Measurements from ENCODE around the gene PTPRT. TPM values are rescaled to one million over a fixed set of nuclear protein-coding genes. Genes with fewer than 3 reads are reported as not detected.

Gene PTPRT
- total RNA-seq, 2 donors from 2014 or later, result 0.11 to 0.35 TPM

- Histone ChIP-seq H3K4me1 (no peaks in the 10 kb centered on the region), H3K27ac (no peak overlapping the region), H3K27me3 (no peaks in the 10 kb centered on the region), H3K4me3 (no peak overlapping the region), H3K36me3 (no peaks in the 10 kb centered on the region), H3K9me3 (no peaks in the 10 kb centered on the region)
- no peak for TF ChIP-seq CTCF (IDR thresholded peaks at IDR 0.05)
- DNase-seq (ENCODE audit: low spot score), result no peak
Measured at GRCh38 chr20:42093542-42094440, 1095.9 kb downstream of the PTPRT start.

GRCh38 chr20:42093041-42093440 lies 1096.7 kb downstream of the PTPRT start:
- no peaks in the 10 kb centered on the region for H3K36me3 ChIP-seq
- no peak overlapping the region for H3K27ac ChIP-seq
- no peak for DNase-seq (ENCODE audit: low spot score)
- no peaks in the 10 kb centered on the region for H3K27me3 ChIP-seq
- H3K4me3 ChIP-seq, result no peak overlapping the region
- H3K4me1 ChIP-seq, result no peaks in the 10 kb centered on the region
- H3K9me3 ChIP-seq, result no peaks in the 10 kb centered on the region
- no peak for TF ChIP-seq CTCF (IDR thresholded peaks at IDR 0.05)

- DNase-seq (ENCODE audit: low spot score), result no peak
- Histone ChIP-seq H3K27me3 (no peaks in the 10 kb centered on the region), H3K4me1 (no peaks in the 10 kb centered on the region), H3K36me3 (no peaks in the 10 kb centered on the region), H3K9me3 (no peaks in the 10 kb centered on the region), H3K4me3 (no peak overlapping the region), H3K27ac (no peak overlapping the region)
- TF ChIP-seq CTCF (IDR thresholded peaks at IDR 0.05), result no peak
Measured at GRCh38 chr20:42085366-42085765, 1104.3 kb downstream of the PTPRT start.

GRCh38 chr20:42083280-42083679 lies 1106.4 kb downstream of the PTPRT start:
- Histone ChIP-seq H3K4me1 (no peaks in the 10 kb centered on the region), H3K9me3 (no peaks in the 10 kb centered on the region), H3K27ac (no peak overlapping the region), H3K27me3 (no peaks in the 10 kb centered on the region), H3K36me3 (no peaks in the 10 kb centered on the region), H3K4me3 (no peak overlapping the region)
- DNase-seq (ENCODE audit: low spot score), result no peak
- TF ChIP-seq CTCF (IDR thresholded peaks at IDR 0.05), result no peak

- no peak for TF ChIP-seq CTCF (IDR thresholded peaks at IDR 0.05)
- Histone ChIP-seq H3K27me3 (no peaks in the 10 kb centered on the region), H3K9me3 (no peaks in the 10 kb centered on the region), H3K4me1 (no peaks in the 10 kb centered on the region), H3K27ac (no peak overlapping the region), H3K36me3 (no peaks in the 10 kb centered on the region), H3K4me3 (no peak overlapping the region)
- DNase-seq (ENCODE audit: low spot score), result peak; percentile 61
Measured at GRCh38 chr20:42082611-42083010, 1107.1 kb downstream of the PTPRT start.
